ENCODE data around the gene HSPBAP1.

- no peak for TF ChIP-seq CTCF (conservative IDR thresholded peaks at IDR 0.05; ENCODE audit: low read length)
- TF ChIP-seq EZH2phosphoT487 (IDR thresholded peaks at IDR 0.05; ENCODE audit: borderline replicate concordance): no peak
These were observed 8.7 kb upstream of the HSPBAP1 start for GRCh38 chr3:122802323-122802722.
